ENCODE measurements around the gene ETV3L.

The ETV3L gene

GRCh38 chr1:157132616-157133167, 33.1 kb upstream of the ETV3L start:
- no peak for DNase-seq

GRCh38 chr1:157132111-157132510, 32.5 kb upstream of the ETV3L start:
- DNase-seq = no peak

- no peak for DNase-seq
Observed at GRCh38 chr1:157131281-157131680, 31.7 kb upstream of the ETV3L start.

GRCh38 chr1:157124855-157125254, 25.2 kb upstream of the ETV3L start:
- DNase-seq = no peak

GRCh38 chr1:157119448-157119847, 19.8 kb upstream of the ETV3L start:
- DNase-seq = peak in 4 of 58 donors; percentile 10 to 25 (median 16)

GRCh38 chr1:157119008-157119407, 19.4 kb upstream of the ETV3L start:
- DNase-seq = no peak

GRCh38 chr1:157117527-157118057, 18.0 kb upstream of the ETV3L start:
- no peak for DNase-seq

- DNase-seq = no peak
Observed at GRCh38 chr1:157116737-157117103, 17.1 kb upstream of the ETV3L start.

GRCh38 chr1:157115851-157116736, 16.5 kb upstream of the ETV3L start:
- no peak for DNase-seq

GRCh38 chr1:157115429-157115838, 15.8 kb upstream of the ETV3L start:
- no peak for DNase-seq

GRCh38 chr1:157114183-157115121, 14.8 kb upstream of the ETV3L start:
- DNase-seq = no peak

- DNase-seq = no peak
Observed at GRCh38 chr1:157113631-157114030, 14.0 kb upstream of the ETV3L start.

GRCh38 chr1:157113106-157113505, 13.5 kb upstream of the ETV3L start:
- no peak for DNase-seq

GRCh38 chr1:157112186-157112867, 12.7 kb upstream of the ETV3L start:
- DNase-seq = no peak

- DNase-seq = no peak
Observed at GRCh38 chr1:157111396-157112165, 12.0 kb upstream of the ETV3L start.

- DNase-seq = no peak
Observed at GRCh38 chr1:157110686-157111085, 11.1 kb upstream of the ETV3L start.

- DNase-seq = peak in 3 of 58 donors; percentile 7 to 29 (median 18)
Observed at GRCh38 chr1:157110003-157110402, 10.4 kb upstream of the ETV3L start.

GRCh38 chr1:157108448-157108847, 8.8 kb upstream of the ETV3L start:
- DNase-seq = no peak

GRCh38 chr1:157107702-157108101, 8.1 kb upstream of the ETV3L start:
- no peak for DNase-seq

GRCh38 chr1:157106813-157107189, 7.2 kb upstream of the ETV3L start:
- no peak for DNase-seq

All from anterior cingulate cortex (tissue), 58 donors.